GM12878 (cell line): Measurements from ENCODE around the gene ALOX12. TPM values are rescaled to one million over a fixed set of nuclear protein-coding genes. Genes with fewer than 3 reads are reported as not detected.

Experiments
- ATF3 ChIP-seq: IDR thresholded peaks from 2 replicates; pipeline ENCODE4 v1.6.1; 2011; ENCODE audit warnings: low read depth, mild to moderate bottlenecking, low read length, moderate library complexity, borderline replicate concordance; ENCODE audit errors: extremely low read depth
- CBX3 ChIP-seq: fragments of 200-600 bp; sonication (generic); IDR thresholded peaks from 2 replicates; pipeline ENCODE4 v1.6.1; 2016; ENCODE audit warnings: low read depth, borderline replicate concordance
- EP300 ChIP-seq, 2 experiments: fragments of 150-350 bp in 1 of 2; IDR thresholded peaks; 2 replicates each; pipeline ENCODE4 v1.6.1; 2011 to 2012; ENCODE audit warnings: low read depth in 2 of 2, low read length in 2 of 2, borderline replicate concordance in 1 of 2, improper control_type of control experiment in 1 of 2, inconsistent platforms in 1 of 2; ENCODE audit not compliant: control insufficient read depth in 1 of 2
- FOXK2 ChIP-seq: fragments of 450-650 bp; IDR thresholded peaks from 2 replicates; pipeline ENCODE4 v1.6.1; 2017; ENCODE audit warnings: mild to moderate bottlenecking, moderate library complexity
- HDAC6 ChIP-seq: fragments of 200-600 bp; sonication (generic); IDR thresholded peaks from one replicate; pipeline ENCODE4 v1.8.0; 2017; ENCODE audit warnings: antibody characterized with exemption; ENCODE audit not compliant: unreplicated experiment
- IKZF2 ChIP-seq, 2 experiments: fragments of 450-650 bp; IDR thresholded peaks; 2 replicates each; pipeline ENCODE4 v1.6.1; 2017; ENCODE audit warnings: mild to moderate bottlenecking in 2 of 2, moderate library complexity in 2 of 2
- KAT2A ChIP-seq: conservative IDR thresholded peaks from 2 replicates; pipeline ENCODE4 v1.6.1; 2011; ENCODE audit warnings: low read depth, low read length; ENCODE audit not compliant: control insufficient read depth
- MAX ChIP-seq: IDR thresholded peaks from 2 replicates; pipeline ENCODE4 v1.6.1; 2012; ENCODE audit warnings: low read depth, low read length, improper control_type of control experiment
- MXI1 ChIP-seq: fragments of 150-350 bp; IDR thresholded peaks from 2 replicates; pipeline ENCODE4 v1.6.1; 2011; ENCODE audit warnings: low read depth, mild to moderate bottlenecking, inconsistent platforms, low read length, improper control_type of control experiment
- MYB ChIP-seq: fragments of 150-350 bp; IDR thresholded peaks from 2 replicates; pipeline ENCODE4 v1.6.1; 2014; ENCODE audit warnings: mild to moderate bottlenecking, low read depth, low read length, borderline replicate concordance
- NFYA ChIP-seq: IDR thresholded peaks from 2 replicates; pipeline ENCODE4 v1.6.1; 2011; ENCODE audit warnings: low read depth, mild to moderate bottlenecking, low read length, improper control_type of control experiment, borderline replicate concordance
- NKRF ChIP-seq: fragments of 450-650 bp; conservative IDR thresholded peaks from 2 replicates; pipeline ENCODE4 v1.6.1; 2017; ENCODE audit warnings: mild to moderate bottlenecking, moderate library complexity
- POLR2AphosphoS5 ChIP-seq: IDR thresholded peaks from 2 replicates; pipeline ENCODE4 v1.6.1; 2011; ENCODE audit warnings: mild to moderate bottlenecking, low read length, inconsistent platforms
- RFX5 ChIP-seq: IDR thresholded peaks from 2 replicates; pipeline ENCODE4 v1.6.1; 2011; ENCODE audit warnings: low read depth, low read length, improper control_type of control experiment
- WRNIP1 ChIP-seq: IDR thresholded peaks from 2 replicates; pipeline ENCODE4 v1.6.1; 2011; ENCODE audit warnings: low read depth, low read length, improper control_type of control experiment, borderline replicate concordance
- YBX1 ChIP-seq: fragments of 450-650 bp; IDR thresholded peaks from 2 replicates; pipeline ENCODE4 v1.6.1; 2016; ENCODE audit warnings: antibody characterized with exemption
- ZNF384 ChIP-seq: IDR thresholded peaks from 2 replicates; pipeline ENCODE4 v1.6.1; 2012; ENCODE audit warnings: low read depth, mild to moderate bottlenecking, low read length, improper control_type of control experiment, borderline replicate concordance
- polyA plus RNA-seq, 11 experiments: library from polyadenylated mRNA; depleted of rRNA in 4 of 11; unstranded in 6 of 11; stranded (reverse) in 5 of 11; fragments of >200 nt; fragmentation: Nextera tagmentation in 4 of 11; fragmentation: Illumina TruSeq in 1 of 11; extraction: Ambion mirVana in 4 of 11; extraction: Trizol in 1 of 11; gene quantifications; 1 replicate in 1 of 11; 2 replicates in 10 of 11; pipeline versions ENCODE4 v1.2.1 to v1.2.3, GENCODE V29; 2011 to 2016; ENCODE audit warnings: inconsistent platforms in 2 of 11, missing spikeins in 2 of 11, low read depth in 1 of 11
- total RNA-seq, 4 experiments: library from RNA; depleted of rRNA in 3 of 4; stranded (reverse); fragments of >200 nt in 3 of 4; fragmentation: Illumina TruSeq in 1 of 4; extraction: Trizol in 1 of 4; gene quantifications; 2 replicates each; pipeline versions ENCODE4 v1.2.1 to v1.2.3, GENCODE V29; 2013 to 2021
- TF ChIP-seq, protein P1 (sequence below): fragments of 450-650 bp; IDR thresholded peaks from 2 replicates; pipeline ENCODE4 v1.6.1; 2016; ENCODE audit warnings: mild to moderate bottlenecking, moderate library complexity, borderline replicate concordance
- TF ChIP-seq, protein P2 (sequence below): fragments of 450-650 bp; IDR thresholded peaks from 2 replicates; pipeline ENCODE4 v1.6.1; 2018; ENCODE audit warnings: mild to moderate bottlenecking, low read depth, moderate library complexity; ENCODE audit not compliant: partially characterized antibody

ALOX12 gene
- total and polyA plus RNA-seq, 10 of the 15 experiments (the other 5 are each of a cell fraction or from before 2014, with no cell fraction given) = 0.23 to 0.82 (median 0.58) TPM; not detected in 6

- TF ChIP-seq NKRF (peak; percentile 47; the same call in 1 of the 2 replicates), MAX (peak; percentile 83), RFX5 (peak; percentile 40), KAT2A (no peak), NFYA (no peak), FOXK2 (no peak), HDAC6 (no peak), POLR2AphosphoS5 (peak; percentile 95), ATF3 (no peak), WRNIP1 (no peak), YBX1 (no peak), CBX3 (no peak), ZNF384 (no peak), MYB (no peak), EP300 (IDR thresholded peaks at IDR 0.05; ENCODE audit: borderline replicate concordance in 1 of 2, control insufficient read depth in 1 of 2, low read depth in 2 of 2, low read length in 2 of 2) (peak; percentile 26 to 46; a peak in 2 of 4 replicates), MXI1 (peak; percentile 70), IKZF2 (IDR thresholded peaks at IDR 0.05) (peak in 1 of 2 experiments; percentile 27; a peak in 1 of 4 replicates)
- TF ChIP-seq, protein P1, sequence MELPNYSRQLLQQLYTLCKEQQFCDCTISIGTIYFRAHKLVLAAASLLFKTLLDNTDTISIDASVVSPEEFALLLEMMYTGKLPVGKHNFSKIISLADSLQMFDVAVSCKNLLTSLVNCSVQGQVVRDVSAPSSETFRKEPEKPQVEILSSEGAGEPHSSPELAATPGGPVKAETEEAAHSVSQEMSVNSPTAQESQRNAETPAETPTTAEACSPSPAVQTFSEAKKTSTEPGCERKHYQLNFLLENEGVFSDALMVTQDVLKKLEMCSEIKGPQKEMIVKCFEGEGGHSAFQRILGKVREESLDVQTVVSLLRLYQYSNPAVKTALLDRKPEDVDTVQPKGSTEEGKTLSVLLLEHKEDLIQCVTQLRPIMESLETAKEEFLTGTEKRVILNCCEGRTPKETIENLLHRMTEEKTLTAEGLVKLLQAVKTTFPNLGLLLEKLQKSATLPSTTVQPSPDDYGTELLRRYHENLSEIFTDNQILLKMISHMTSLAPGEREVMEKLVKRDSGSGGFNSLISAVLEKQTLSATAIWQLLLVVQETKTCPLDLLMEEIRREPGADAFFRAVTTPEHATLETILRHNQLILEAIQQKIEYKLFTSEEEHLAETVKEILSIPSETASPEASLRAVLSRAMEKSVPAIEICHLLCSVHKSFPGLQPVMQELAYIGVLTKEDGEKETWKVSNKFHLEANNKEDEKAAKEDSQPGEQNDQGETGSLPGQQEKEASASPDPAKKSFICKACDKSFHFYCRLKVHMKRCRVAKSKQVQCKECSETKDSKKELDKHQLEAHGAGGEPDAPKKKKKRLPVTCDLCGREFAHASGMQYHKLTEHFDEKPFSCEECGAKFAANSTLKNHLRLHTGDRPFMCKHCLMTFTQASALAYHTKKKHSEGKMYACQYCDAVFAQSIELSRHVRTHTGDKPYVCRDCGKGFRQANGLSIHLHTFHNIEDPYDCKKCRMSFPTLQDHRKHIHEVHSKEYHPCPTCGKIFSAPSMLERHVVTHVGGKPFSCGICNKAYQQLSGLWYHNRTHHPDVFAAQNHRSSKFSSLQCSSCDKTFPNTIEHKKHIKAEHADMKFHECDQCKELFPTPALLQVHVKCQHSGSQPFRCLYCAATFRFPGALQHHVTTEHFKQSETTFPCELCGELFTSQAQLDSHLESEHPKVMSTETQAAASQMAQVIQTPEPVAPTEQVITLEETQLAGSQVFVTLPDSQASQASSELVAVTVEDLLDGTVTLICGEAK = peak; percentile 88
- TF ChIP-seq, protein P2, sequence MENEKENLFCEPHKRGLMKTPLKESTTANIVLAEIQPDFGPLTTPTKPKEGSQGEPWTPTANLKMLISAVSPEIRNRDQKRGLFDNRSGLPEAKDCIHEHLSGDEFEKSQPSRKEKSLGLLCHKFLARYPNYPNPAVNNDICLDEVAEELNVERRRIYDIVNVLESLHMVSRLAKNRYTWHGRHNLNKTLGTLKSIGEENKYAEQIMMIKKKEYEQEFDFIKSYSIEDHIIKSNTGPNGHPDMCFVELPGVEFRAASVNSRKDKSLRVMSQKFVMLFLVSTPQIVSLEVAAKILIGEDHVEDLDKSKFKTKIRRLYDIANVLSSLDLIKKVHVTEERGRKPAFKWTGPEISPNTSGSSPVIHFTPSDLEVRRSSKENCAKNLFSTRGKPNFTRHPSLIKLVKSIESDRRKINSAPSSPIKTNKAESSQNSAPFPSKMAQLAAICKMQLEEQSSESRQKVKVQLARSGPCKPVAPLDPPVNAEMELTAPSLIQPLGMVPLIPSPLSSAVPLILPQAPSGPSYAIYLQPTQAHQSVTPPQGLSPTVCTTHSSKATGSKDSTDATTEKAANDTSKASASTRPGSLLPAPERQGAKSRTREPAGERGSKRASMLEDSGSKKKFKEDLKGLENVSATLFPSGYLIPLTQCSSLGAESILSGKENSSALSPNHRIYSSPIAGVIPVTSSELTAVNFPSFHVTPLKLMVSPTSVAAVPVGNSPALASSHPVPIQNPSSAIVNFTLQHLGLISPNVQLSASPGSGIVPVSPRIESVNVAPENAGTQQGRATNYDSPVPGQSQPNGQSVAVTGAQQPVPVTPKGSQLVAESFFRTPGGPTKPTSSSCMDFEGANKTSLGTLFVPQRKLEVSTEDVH = no peak
Measured at GRCh38 chr17:7014261-7014994, 18.6 kb downstream of the ALOX12 start (continued).
